Measurements from ENCODE around the gene OOEP.

Gene OOEP

GRCh38 chr6:73329201-73329600 lies 40.5 kb downstream of the OOEP start:
- Histone ChIP-seq H3K4me3 (ENCODE audit: low read depth in 1 of 2, low read length in 2 of 2) (no peak overlapping the region), H3K9me3 (ENCODE audit: insufficient read depth, low read length, severe bottlenecking) (no peaks in the 10 kb centered on the region), H2AFZ (ENCODE audit: low read depth, low read length) (no peak overlapping the region), H4K20me1 (ENCODE audit: insufficient read depth, low read length) (no peaks in the 10 kb centered on the region), H3K4me1 (ENCODE audit: insufficient read depth, low read length) (no peaks in the 10 kb centered on the region), H3K27me3 (ENCODE audit: insufficient read depth, low read length, poor library complexity) (peaks cover 10% of the 10 kb centered on the region), H3K79me2 (ENCODE audit: insufficient read depth, low read length) (no peaks in the 10 kb centered on the region), H3K9ac (ENCODE audit: low read depth, low read length) (no peak overlapping the region), H3K36me3 (ENCODE audit: insufficient read depth, low read length) (no peaks in the 10 kb centered on the region), H3K4me2 (ENCODE audit: insufficient read depth, low read length) (no peak overlapping the region), H3K27ac (ENCODE audit: low read length) (no peak overlapping the region)
- no peak for TF ChIP-seq CTCF (IDR thresholded peaks at IDR 0.05; ENCODE audit: borderline replicate concordance, extremely low read depth, low read length, poor library complexity, severe bottlenecking)
- no peak for TF ChIP-seq EZH2 (IDR thresholded peaks at IDR 0.05; ENCODE audit: borderline replicate concordance, low read depth, low read length, severe bottlenecking)
- DNase-seq: no peak
- no peak for ATAC-seq (ENCODE audit: insufficient read depth, low read depth)

GRCh38 chr6:73328790-73329189 lies 40.9 kb downstream of the OOEP start:
- H4K20me1 ChIP-seq (ENCODE audit: insufficient read depth, low read length): no peaks in the 10 kb centered on the region
- no peak overlapping the region for H3K27ac ChIP-seq (ENCODE audit: low read length)
- no peak overlapping the region for H3K9ac ChIP-seq (ENCODE audit: low read depth, low read length)
- DNase-seq (no peak), ATAC-seq (ENCODE audit: insufficient read depth, low read depth) (no peak)
- no peak overlapping the region for H3K4me3 ChIP-seq (ENCODE audit: low read depth in 1 of 2, low read length in 2 of 2)
- peaks cover 10% of the 10 kb centered on the region for H3K27me3 ChIP-seq (ENCODE audit: insufficient read depth, low read length, poor library complexity)
- TF ChIP-seq CTCF (IDR thresholded peaks at IDR 0.05; ENCODE audit: borderline replicate concordance, extremely low read depth, low read length, poor library complexity, severe bottlenecking) (no peak), EZH2 (IDR thresholded peaks at IDR 0.05; ENCODE audit: borderline replicate concordance, low read depth, low read length, severe bottlenecking) (no peak)
- H3K4me1 ChIP-seq (ENCODE audit: insufficient read depth, low read length): no peaks in the 10 kb centered on the region
- no peaks in the 10 kb centered on the region for H3K9me3 ChIP-seq (ENCODE audit: insufficient read depth, low read length, severe bottlenecking)
- H2AFZ ChIP-seq (ENCODE audit: low read depth, low read length): no peak overlapping the region
- H3K4me2 ChIP-seq (ENCODE audit: insufficient read depth, low read length): no peak overlapping the region
- H3K79me2 ChIP-seq (ENCODE audit: insufficient read depth, low read length): no peaks in the 10 kb centered on the region
- no peaks in the 10 kb centered on the region for H3K36me3 ChIP-seq (ENCODE audit: insufficient read depth, low read length)

- H3K9ac ChIP-seq (ENCODE audit: low read depth, low read length): no peak overlapping the region
- no peaks in the 10 kb centered on the region for H4K20me1 ChIP-seq (ENCODE audit: insufficient read depth, low read length)
- peaks cover 10% of the 10 kb centered on the region for H3K27me3 ChIP-seq (ENCODE audit: insufficient read depth, low read length, poor library complexity)
- DNase-seq (no peak), ATAC-seq (ENCODE audit: insufficient read depth, low read depth) (no peak)
- no peaks in the 10 kb centered on the region for H3K79me2 ChIP-seq (ENCODE audit: insufficient read depth, low read length)
- H3K4me2 ChIP-seq (ENCODE audit: insufficient read depth, low read length): no peak overlapping the region
- H3K4me1 ChIP-seq (ENCODE audit: insufficient read depth, low read length): no peaks in the 10 kb centered on the region
- no peak overlapping the region for H2AFZ ChIP-seq (ENCODE audit: low read depth, low read length)
- no peaks in the 10 kb centered on the region for H3K36me3 ChIP-seq (ENCODE audit: insufficient read depth, low read length)
- no peak overlapping the region for H3K4me3 ChIP-seq (ENCODE audit: low read depth in 1 of 2, low read length in 2 of 2)
- no peak for TF ChIP-seq EZH2 (IDR thresholded peaks at IDR 0.05; ENCODE audit: borderline replicate concordance, low read depth, low read length, severe bottlenecking)
- TF ChIP-seq CTCF (IDR thresholded peaks at IDR 0.05; ENCODE audit: borderline replicate concordance, extremely low read depth, low read length, poor library complexity, severe bottlenecking): no peak
- H3K9me3 ChIP-seq (ENCODE audit: insufficient read depth, low read length, severe bottlenecking): no peaks in the 10 kb centered on the region
- no peak overlapping the region for H3K27ac ChIP-seq (ENCODE audit: low read length)
Observed at GRCh38 chr6:73325656-73326055, 44.0 kb downstream of the OOEP start.

- H3K36me3 ChIP-seq (ENCODE audit: insufficient read depth, low read length): no peaks in the 10 kb centered on the region
- H3K27me3 ChIP-seq (ENCODE audit: insufficient read depth, low read length, poor library complexity): no peaks in the 10 kb centered on the region
- TF ChIP-seq CTCF (IDR thresholded peaks at IDR 0.05; ENCODE audit: borderline replicate concordance, extremely low read depth, low read length, poor library complexity, severe bottlenecking) (no peak), EZH2 (IDR thresholded peaks at IDR 0.05; ENCODE audit: borderline replicate concordance, low read depth, low read length, severe bottlenecking) (no peak)
- no peak overlapping the region for H3K4me2 ChIP-seq (ENCODE audit: insufficient read depth, low read length)
- no peaks in the 10 kb centered on the region for H3K9me3 ChIP-seq (ENCODE audit: insufficient read depth, low read length, severe bottlenecking)
- H3K4me1 ChIP-seq (ENCODE audit: insufficient read depth, low read length): no peaks in the 10 kb centered on the region
- no peak for ATAC-seq (ENCODE audit: insufficient read depth, low read depth)
- H3K9ac ChIP-seq (ENCODE audit: low read depth, low read length): no peak overlapping the region
- no peak for DNase-seq
- H3K4me3 ChIP-seq (ENCODE audit: low read depth in 1 of 2, low read length in 2 of 2): no peak overlapping the region
- H3K27ac ChIP-seq (ENCODE audit: low read length): no peak overlapping the region
- no peaks in the 10 kb centered on the region for H3K79me2 ChIP-seq (ENCODE audit: insufficient read depth, low read length)
- H4K20me1 ChIP-seq (ENCODE audit: insufficient read depth, low read length): no peaks in the 10 kb centered on the region
- no peak overlapping the region for H2AFZ ChIP-seq (ENCODE audit: low read depth, low read length)
Observed at GRCh38 chr6:73323323-73323722, 46.4 kb downstream of the OOEP start.

Data from DND-41 (cell line).